ENCODE results near the gene CASP7. TPM values are rescaled to one million over a fixed set of nuclear protein-coding genes. Genes with fewer than 3 reads are reported as not detected.

CASP7 gene
- total RNA-seq, 2 donors from 2014 or later: 9.9 to 18.5 TPM

- H3K4me3 Mint-ChIP-seq: peak overlapping the region in 1 of 2 donors; percentile 20
- peak overlapping the region; percentile 36 for H3K27ac Mint-ChIP-seq
- H3K27me3 Mint-ChIP-seq (ENCODE audit: low read depth): no peaks in the 10 kb centered on the region
- peaks cover 29 to 33% of the 10 kb centered on the region in 2 donors for H3K36me3 Mint-ChIP-seq (ENCODE audit: insufficient read depth in 2 of 2)
- DNase-seq (no peak), ATAC-seq (replicated peaks in 1 of 2) (no peak)
- H3K4me1 Mint-ChIP-seq (ENCODE audit: low read depth): peaks cover 50% of the 10 kb centered on the region
- peaks cover 8 to 24% of the 10 kb centered on the region in 2 donors for H3K9me3 Mint-ChIP-seq
Measured at GRCh38 chr10:113683300-113683699, 3.6 kb downstream of the CASP7 start.

- peaks cover 48% of the 10 kb centered on the region for H3K4me1 Mint-ChIP-seq (ENCODE audit: low read depth)
- H3K9me3 Mint-ChIP-seq: peaks cover 12 to 27% of the 10 kb centered on the region in 2 donors
Measured at GRCh38 chr10:113686028-113686427, 6.3 kb downstream of the CASP7 start.

GRCh38 chr10:113687037-113687436, 7.3 kb downstream of the CASP7 start:
- Mint-ChIP-seq H3K36me3 (ENCODE audit: insufficient read depth in 2 of 2) (peaks cover 41 to 55% of the 10 kb centered on the region in 2 donors), H3K4me3 (no peak overlapping the region), H3K9me3 (peaks cover 12 to 27% of the 10 kb centered on the region in 2 donors), H3K27me3 (ENCODE audit: low read depth) (no peaks in the 10 kb centered on the region), H3K27ac (no peak overlapping the region), H3K4me1 (ENCODE audit: low read depth) (peaks cover 38% of the 10 kb centered on the region)
- DNase-seq (no peak), ATAC-seq (replicated peaks in 1 of 2) (no peak)

More at GRCh38 chr10:113686028-113686427, 6.3 kb downstream of the CASP7 start:
- H3K27ac Mint-ChIP-seq: no peak overlapping the region
- ATAC-seq (replicated peaks in 1 of 2) (no peak), DNase-seq (no peak)
- no peaks in the 10 kb centered on the region for H3K27me3 Mint-ChIP-seq (ENCODE audit: low read depth)
- peaks cover 36 to 50% of the 10 kb centered on the region in 2 donors for H3K36me3 Mint-ChIP-seq (ENCODE audit: insufficient read depth in 2 of 2)
- no peak overlapping the region for H3K4me3 Mint-ChIP-seq

- Mint-ChIP-seq H3K9me3 (peaks cover 16 to 33% of the 10 kb centered on the region in 2 donors), H3K27ac (peak overlapping the region; percentile 87), H3K4me3 (peak overlapping the region; percentile 4 to 90), H3K36me3 (ENCODE audit: insufficient read depth in 2 of 2) (peaks cover 46 to 64% of the 10 kb centered on the region in 2 donors), H3K27me3 (ENCODE audit: low read depth) (no peaks in the 10 kb centered on the region), H3K4me1 (ENCODE audit: low read depth) (peaks cover 25% of the 10 kb centered on the region)
- DNase-seq: no peak
- no peak for ATAC-seq (replicated peaks in 1 of 2)
Measured at GRCh38 chr10:113689057-113689456, 9.3 kb downstream of the CASP7 start.

- no peak for ATAC-seq (replicated peaks in 1 of 2)
- Mint-ChIP-seq H3K36me3 (ENCODE audit: insufficient read depth in 2 of 2) (peaks cover 41 to 60% of the 10 kb centered on the region in 2 donors), H3K4me3 (peak overlapping the region; percentile 4 to 90), H3K27ac (no peak overlapping the region), H3K4me1 (ENCODE audit: low read depth) (peaks cover 25% of the 10 kb centered on the region), H3K27me3 (ENCODE audit: low read depth) (no peaks in the 10 kb centered on the region), H3K9me3 (peaks cover 16 to 30% of the 10 kb centered on the region in 2 donors)
- DNase-seq: no peak
Measured at GRCh38 chr10:113689574-113689973, 9.9 kb downstream of the CASP7 start.

- Mint-ChIP-seq H3K36me3 (ENCODE audit: insufficient read depth in 2 of 2) (peaks cover 37 to 52% of the 10 kb centered on the region in 2 donors), H3K4me1 (ENCODE audit: low read depth) (peaks cover 19% of the 10 kb centered on the region), H3K27me3 (ENCODE audit: low read depth) (no peaks in the 10 kb centered on the region), H3K27ac (no peak overlapping the region), H3K9me3 (peaks cover 11 to 22% of the 10 kb centered on the region in 2 donors), H3K4me3 (no peak overlapping the region)
- ATAC-seq (replicated peaks in 1 of 2): no peak
- DNase-seq: no peak
Measured at GRCh38 chr10:113690749-113691148, 11.0 kb downstream of the CASP7 start.

- no peak overlapping the region for H3K4me3 Mint-ChIP-seq
- H3K9me3 Mint-ChIP-seq: peaks cover 11 to 20% of the 10 kb centered on the region in 2 donors
- H3K4me1 Mint-ChIP-seq (ENCODE audit: low read depth): peaks cover 19% of the 10 kb centered on the region
- peaks cover 37 to 51% of the 10 kb centered on the region in 2 donors for H3K36me3 Mint-ChIP-seq (ENCODE audit: insufficient read depth in 2 of 2)
- DNase-seq: no peak
- H3K27me3 Mint-ChIP-seq (ENCODE audit: low read depth): no peaks in the 10 kb centered on the region
- no peak for ATAC-seq (replicated peaks in 1 of 2)
- no peak overlapping the region for H3K27ac Mint-ChIP-seq
Measured at GRCh38 chr10:113691381-113691780, 11.7 kb downstream of the CASP7 start.

GRCh38 chr10:113692271-113692670, 12.6 kb downstream of the CASP7 start:
- ATAC-seq (replicated peaks in 1 of 2): no peak
- Mint-ChIP-seq H3K36me3 (ENCODE audit: insufficient read depth in 2 of 2) (peaks cover 33 to 48% of the 10 kb centered on the region in 2 donors), H3K9me3 (peaks cover 10 to 16% of the 10 kb centered on the region in 2 donors), H3K4me1 (ENCODE audit: low read depth) (peaks cover 19% of the 10 kb centered on the region), H3K4me3 (no peak overlapping the region), H3K27ac (no peak overlapping the region), H3K27me3 (ENCODE audit: low read depth) (no peaks in the 10 kb centered on the region)
- no peak for DNase-seq

GRCh38 chr10:113693348-113693747, 13.6 kb downstream of the CASP7 start:
- H3K27me3 Mint-ChIP-seq (ENCODE audit: low read depth): no peaks in the 10 kb centered on the region
- H3K9me3 Mint-ChIP-seq: peaks cover 8 to 11% of the 10 kb centered on the region in 2 donors
- ATAC-seq (replicated peaks in 1 of 2) (no peak), DNase-seq (no peak)
- no peak overlapping the region for H3K27ac Mint-ChIP-seq
- H3K4me3 Mint-ChIP-seq: no peak overlapping the region
- H3K36me3 Mint-ChIP-seq (ENCODE audit: insufficient read depth in 2 of 2): peaks cover 27 to 40% of the 10 kb centered on the region in 2 donors
- peaks cover 15% of the 10 kb centered on the region for H3K4me1 Mint-ChIP-seq (ENCODE audit: low read depth)

GRCh38 chr10:113695691-113696090, 16.0 kb downstream of the CASP7 start:
- H3K27me3 Mint-ChIP-seq (ENCODE audit: low read depth): no peaks in the 10 kb centered on the region
- ATAC-seq (replicated peaks in 1 of 2) (no peak), DNase-seq (no peak)
- H3K27ac Mint-ChIP-seq: no peak overlapping the region
- H3K36me3 Mint-ChIP-seq (ENCODE audit: insufficient read depth in 2 of 2): peaks cover 16 to 23% of the 10 kb centered on the region in 2 donors
- H3K4me1 Mint-ChIP-seq (ENCODE audit: low read depth): no peaks in the 10 kb centered on the region
- H3K4me3 Mint-ChIP-seq: no peak overlapping the region
- H3K9me3 Mint-ChIP-seq: peaks cover 5 to 8% of the 10 kb centered on the region in 2 donors

GRCh38 chr10:113697595-113697994, 17.9 kb downstream of the CASP7 start:
- Mint-ChIP-seq H3K9me3 (peaks cover 5 to 8% of the 10 kb centered on the region in 2 donors), H3K4me1 (ENCODE audit: low read depth) (no peaks in the 10 kb centered on the region), H3K4me3 (no peak overlapping the region), H3K27me3 (ENCODE audit: low read depth) (no peaks in the 10 kb centered on the region), H3K36me3 (ENCODE audit: insufficient read depth in 2 of 2) (peaks cover 13 to 19% of the 10 kb centered on the region in 2 donors), H3K27ac (no peak overlapping the region)
- ATAC-seq (replicated peaks in 1 of 2) (no peak), DNase-seq (no peak)

GRCh38 chr10:113704637-113705343, 25.1 kb downstream of the CASP7 start:
- DNase-seq (peak; percentile 9 to 26), ATAC-seq (replicated peaks in 1 of 2) (no peak)
- Mint-ChIP-seq H3K9me3 (no peaks in the 10 kb centered on the region), H3K4me1 (ENCODE audit: low read depth) (peaks cover 17% of the 10 kb centered on the region), H3K27me3 (ENCODE audit: low read depth) (no peaks in the 10 kb centered on the region), H3K36me3 (ENCODE audit: insufficient read depth in 2 of 2) (peaks cover 2% of the 10 kb centered on the region in 2 donors), H3K4me3 (no peak overlapping the region), H3K27ac (no peak overlapping the region)

- Mint-ChIP-seq H3K36me3 (ENCODE audit: insufficient read depth in 2 of 2) (peaks cover 2% of the 10 kb centered on the region in 2 donors), H3K27ac (no peak overlapping the region), H3K4me3 (no peak overlapping the region), H3K9me3 (no peaks in the 10 kb centered on the region), H3K27me3 (ENCODE audit: low read depth) (no peaks in the 10 kb centered on the region), H3K4me1 (ENCODE audit: low read depth) (peaks cover 17% of the 10 kb centered on the region)
- ATAC-seq (replicated peaks in 1 of 2) (no peak), DNase-seq (no peak)
Measured at GRCh38 chr10:113705344-113705652, 25.6 kb downstream of the CASP7 start.

- Mint-ChIP-seq H3K4me1 (ENCODE audit: low read depth) (peaks cover 17% of the 10 kb centered on the region), H3K27ac (no peak overlapping the region), H3K36me3 (ENCODE audit: insufficient read depth in 2 of 2) (no peaks in the 10 kb centered on the region), H3K4me3 (no peak overlapping the region), H3K27me3 (ENCODE audit: low read depth) (no peaks in the 10 kb centered on the region), H3K9me3 (no peaks in the 10 kb centered on the region)
- ATAC-seq (replicated peaks in 1 of 2): no peak
- no peak for DNase-seq
Measured at GRCh38 chr10:113706623-113707022, 26.9 kb downstream of the CASP7 start.
